HCT116 (cell line): Measurements from ENCODE around the gene DOCK4. TPM values are rescaled to one million over a fixed set of nuclear protein-coding genes. Genes with fewer than 3 reads are reported as not detected.

Experiments used
- ATAC-seq: fragments of 200-7000 bp; cut with Tn5 transposase; 2 replicates; pipeline ENCODE4 v1.9.1; 2020; ENCODE audit warnings: mild to moderate bottlenecking, moderate library complexity
- BruUV-seq: library from RNA; stranded (reverse); fragments of 400-500 nt; replicated peaks from 2 replicates; lab custom pipeline; 2021; lab: Mats Ljungman, UMichigan
- CTCF ChIA-PET: fragments of 300-600 bp; sonication (Branson Sonifier 250); formaldehyde crosslinking; loops from one replicate; lab custom pipeline; 2021; ENCODE audit warnings: antibody characterized with exemption; lab: Charles Lee
- POLR2A ChIA-PET: fragments of 300-600, 350-600 bp; sonication (Branson Sonifier 250); formaldehyde crosslinking; loops from one replicate; lab custom pipeline; 2021; ENCODE audit warnings: antibody characterized with exemption; lab: Charles Lee
- RAD21 ChIA-PET, 2 experiments: fragments of 300-600 bp; sonication (Branson Sonifier 250); formaldehyde crosslinking; loops; one replicate each; lab custom pipeline; 2023; ENCODE audit warnings: low total read pairs in 2 of 2; ENCODE audit not compliant: uncharacterized antibody in 2 of 2, unreplicated experiment in 2 of 2, low non-redundant PET in 1 of 2; lab: Charles Lee
- DNase-seq: peaks from one replicate; pipeline ENCODE4 v3.0.0-alpha.2; 2010; ENCODE audit warnings: low read depth, low spot score
- H2AFZ ChIP-seq: fragments of 200-600 bp; shearing (Covaris generic), sonication (generic); 2 replicates; pipeline ENCODE4 v1.6.1; 2017; ENCODE audit warnings: low read depth, mixed run types, mixed read lengths, antibody characterized with exemption, low read length; ENCODE audit not compliant: poor library complexity, severe bottlenecking
- H3K27ac ChIP-seq: 2 replicates; pipeline ENCODE4 v1.5.1; 2012; ENCODE audit warnings: low read depth, low read length
- H3K27me3 ChIP-seq: fragments of 200-600 bp; sonication (generic); 2 replicates; pipeline ENCODE4 v1.6.1; 2016; ENCODE audit warnings: mixed run types, low read length, mixed read lengths; ENCODE audit not compliant: insufficient read depth
- H3K36me3 ChIP-seq, 2 experiments: fragments of 200-500 bp in 1 of 2; fragments of 200-600 bp in 1 of 2; sonication (Bioruptor generic) in 1 of 2; sonication (generic) in 1 of 2; 2 replicates each; pipeline versions ENCODE4 v1.5.1 to v1.6.1; 2014 to 2016; ENCODE audit warnings: low read length in 2 of 2, inconsistent platforms in 1 of 2, mixed read lengths in 1 of 2, mixed run types in 1 of 2; ENCODE audit not compliant: insufficient read depth in 2 of 2, control insufficient read depth in 1 of 2
- H3K4me1 ChIP-seq, 2 experiments: fragments of 200-600 bp in 1 of 2; sonication (generic) in 1 of 2; 2 replicates each; pipeline versions ENCODE4 v1.5.1 to v1.6.1; 2012 to 2017; ENCODE audit warnings: low read length in 2 of 2, inconsistent platforms in 1 of 2, mild to moderate bottlenecking in 1 of 2, mixed read lengths in 1 of 2, mixed run types in 1 of 2, moderate library complexity in 1 of 2; ENCODE audit not compliant: insufficient read depth in 2 of 2, control insufficient read depth in 1 of 2
- H3K4me2 ChIP-seq: fragments of 200-600 bp; sonication (generic); 2 replicates; pipeline ENCODE4 v1.6.1; 2017; ENCODE audit warnings: mixed run types, low read length, mixed read lengths
- H3K4me3 ChIP-seq, 2 experiments: fragments of 200-600 bp in 1 of 2; sonication (generic) in 1 of 2; replicated peaks in 1 of 2; 2 replicates each; pipeline ENCODE4 v1.5.1; 2011 to 2016; ENCODE audit warnings: low read length in 2 of 2, control low read depth in 1 of 2, low read depth in 1 of 2, mild to moderate bottlenecking in 1 of 2, mixed read lengths in 1 of 2, mixed run types in 1 of 2
- H3K79me2 ChIP-seq: fragments of 200-600 bp; sonication (generic); 2 replicates; pipeline ENCODE4 v1.6.1; 2017; ENCODE audit warnings: mild to moderate bottlenecking, mixed run types, low read length, moderate library complexity, mixed read lengths; ENCODE audit not compliant: insufficient read depth
- H3K9ac ChIP-seq: fragments of 200-600 bp; sonication (generic); 2 replicates; pipeline ENCODE4 v1.6.1; 2016; ENCODE audit warnings: low read length, mixed read lengths
- H3K9me2 ChIP-seq: fragments of 200-600 bp; sonication (generic), shearing (Covaris generic); 2 replicates; pipeline ENCODE4 v1.6.1; 2017; ENCODE audit warnings: mixed run types, mild to moderate bottlenecking, moderate library complexity; ENCODE audit not compliant: insufficient read depth
- H3K9me3 ChIP-seq, 2 experiments: fragments of 200-500 bp in 1 of 2; fragments of 200-600 bp in 1 of 2; sonication (Bioruptor generic) in 1 of 2; sonication (generic) in 1 of 2; 2 replicates each; pipeline ENCODE4 v1.6.1; 2014 to 2017; ENCODE audit warnings: low read length in 2 of 2, mixed read lengths in 2 of 2, inconsistent platforms in 1 of 2, low read depth in 1 of 2, mild to moderate bottlenecking in 1 of 2, mixed run types in 1 of 2, moderate library complexity in 1 of 2; ENCODE audit not compliant: control insufficient read depth in 1 of 2, insufficient read depth in 1 of 2
- H4K20me1 ChIP-seq: fragments of 200-600 bp; sonication (generic), shearing (Covaris generic); 2 replicates; pipeline ENCODE4 v1.6.1; 2017; ENCODE audit warnings: mixed run types, mild to moderate bottlenecking, moderate library complexity; ENCODE audit not compliant: insufficient read depth
- EZH2 ChIP-seq: fragments of 200-600 bp; sonication (generic); IDR thresholded peaks from 2 replicates; pipeline ENCODE4 v1.6.1; 2017; ENCODE audit warnings: antibody characterized with exemption, mixed run types
- EZH2phosphoT487 ChIP-seq: fragments of 200-600 bp; IDR thresholded peaks from 2 replicates; pipeline ENCODE4 v1.6.1; 2018; ENCODE audit warnings: antibody characterized with exemption, borderline replicate concordance
- FOSL1 ChIP-seq: IDR thresholded peaks from 2 replicates; pipeline ENCODE4 v1.6.1; 2012; ENCODE audit warnings: low read depth
- POLR2AphosphoS5 ChIP-seq: IDR thresholded peaks from 2 replicates; pipeline ENCODE4 v1.6.1; 2011; ENCODE audit warnings: mild to moderate bottlenecking, low read depth, low read length, moderate library complexity
- RAD21 ChIP-seq: IDR thresholded peaks from 2 replicates; pipeline ENCODE4 v1.6.1; 2012; ENCODE audit warnings: low read depth, mild to moderate bottlenecking
- SRF ChIP-seq: IDR thresholded peaks from 2 replicates; pipeline ENCODE4 v1.6.1; 2012; ENCODE audit warnings: low read depth
- ZNF274 ChIP-seq: fragments of 200-500 bp; sonication (Bioruptor generic); IDR thresholded peaks from 2 replicates; pipeline ENCODE4 v1.6.1; 2014; ENCODE audit warnings: mild to moderate bottlenecking, low read depth, low read length, inconsistent platforms
- intact Hi-C: fragments of 100-400 bp; cut with micrococcal nuclease; formaldehyde crosslinking; loops from 2 replicates; pipeline ENCODE4 v1.10.0; 2022
- total RNA-seq: library from RNA; stranded (reverse); gene quantifications from one replicate; pipeline ENCODE4 v1.2.1, GENCODE V29; 2021; ENCODE audit not compliant: unreplicated experiment
- TF ChIP-seq, protein P1 (sequence below): IDR thresholded peaks from 2 replicates; pipeline ENCODE4 v1.6.1; 2011; ENCODE audit warnings: mild to moderate bottlenecking, low read length, moderate library complexity; ENCODE audit not compliant: insufficient replicate concordance; ENCODE audit errors: extremely low read depth
- TF ChIP-seq, protein P2 (sequence below): IDR thresholded peaks from 2 replicates; pipeline ENCODE4 v1.6.1; 2012
- TF ChIP-seq, protein P3 (sequence below), 3 experiments: fragments of 200-600 bp in 1 of 3; sonication (generic) in 1 of 3; IDR thresholded peaks in 2 of 3; conservative IDR thresholded peaks in 1 of 3; 2 replicates each; pipeline ENCODE4 v1.5.1; 2012 to 2017; ENCODE audit warnings: low read depth in 2 of 3, low read length in 2 of 3, antibody characterized with exemption in 1 of 3, borderline replicate concordance in 1 of 3, control low read depth in 1 of 3, mild to moderate bottlenecking in 1 of 3, mixed read lengths in 1 of 3, mixed run types in 1 of 3, moderate library complexity in 1 of 3; ENCODE audit not compliant: insufficient read depth in 1 of 3

DOCK4 gene
- total RNA-seq, 1 experiment from 2014 or later: 2.2 TPM

DNA sequence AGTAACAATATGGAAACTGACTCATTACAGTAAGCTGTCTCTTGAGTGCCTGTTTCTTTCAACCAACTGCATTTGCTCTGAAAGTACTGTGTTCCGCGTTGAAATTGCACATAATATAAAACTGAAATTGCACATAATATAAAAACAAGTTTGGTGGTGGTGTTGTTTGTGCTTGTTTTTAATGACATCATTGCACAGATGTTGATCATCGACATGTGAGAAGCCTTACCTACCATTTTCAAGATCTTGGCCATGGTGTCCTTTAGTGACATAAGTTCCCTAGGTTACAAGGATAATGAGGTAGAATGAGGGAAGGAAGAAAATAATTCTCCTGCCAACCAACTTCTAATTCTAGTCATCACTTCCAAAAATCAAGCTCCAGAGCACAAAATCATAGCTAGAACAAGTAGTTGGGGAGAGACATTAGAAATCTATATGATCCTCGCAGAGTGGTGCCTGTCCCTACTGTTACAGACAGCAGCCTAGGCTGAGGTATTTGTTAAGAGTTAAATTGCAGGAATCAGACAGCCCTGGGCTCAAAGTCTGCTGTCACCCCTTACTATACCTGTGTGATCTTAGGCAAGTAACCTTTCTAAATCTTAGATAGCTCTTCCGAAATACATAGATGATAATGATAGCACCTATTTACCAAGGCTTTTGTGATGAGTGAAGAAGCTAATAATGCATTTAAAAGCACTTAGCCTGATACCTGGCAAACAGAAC, 29.3 kb downstream of the DOCK4 start:
- no peaks in the 10 kb centered on the region for H3K79me2 ChIP-seq
- ChIA-PET CTCF (no interaction called here), RAD21 (no interaction called here), POLR2A (no interaction called here)
- H3K36me3 ChIP-seq: no peaks in the 10 kb centered on the region
- H3K9me2 ChIP-seq: no peaks in the 10 kb centered on the region
- no TSS peak for BruUV-seq
- H3K4me2 ChIP-seq: no peak overlapping the region
- no peaks in the 10 kb centered on the region for H3K9me3 ChIP-seq
- H3K9ac ChIP-seq: no peak overlapping the region
- H2AFZ ChIP-seq: no peak overlapping the region
- peaks cover 14% of the 10 kb centered on the region; the same call in 1 of the 2 replicates for H3K27me3 ChIP-seq
- H3K4me1 ChIP-seq: no peaks in the 10 kb centered on the region
- H4K20me1 ChIP-seq: no peaks in the 10 kb centered on the region
- TF ChIP-seq EZH2 (no peak), ZNF274 (no peak), FOSL1 (no peak)
- TF ChIP-seq, protein P1, sequence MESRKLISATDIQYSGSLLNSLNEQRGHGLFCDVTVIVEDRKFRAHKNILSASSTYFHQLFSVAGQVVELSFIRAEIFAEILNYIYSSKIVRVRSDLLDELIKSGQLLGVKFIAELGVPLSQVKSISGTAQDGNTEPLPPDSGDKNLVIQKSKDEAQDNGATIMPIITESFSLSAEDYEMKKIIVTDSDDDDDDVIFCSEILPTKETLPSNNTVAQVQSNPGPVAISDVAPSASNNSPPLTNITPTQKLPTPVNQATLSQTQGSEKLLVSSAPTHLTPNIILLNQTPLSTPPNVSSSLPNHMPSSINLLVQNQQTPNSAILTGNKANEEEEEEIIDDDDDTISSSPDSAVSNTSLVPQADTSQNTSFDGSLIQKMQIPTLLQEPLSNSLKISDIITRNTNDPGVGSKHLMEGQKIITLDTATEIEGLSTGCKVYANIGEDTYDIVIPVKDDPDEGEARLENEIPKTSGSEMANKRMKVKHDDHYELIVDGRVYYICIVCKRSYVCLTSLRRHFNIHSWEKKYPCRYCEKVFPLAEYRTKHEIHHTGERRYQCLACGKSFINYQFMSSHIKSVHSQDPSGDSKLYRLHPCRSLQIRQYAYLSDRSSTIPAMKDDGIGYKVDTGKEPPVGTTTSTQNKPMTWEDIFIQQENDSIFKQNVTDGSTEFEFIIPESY: no peak
- ATAC-seq (no peak), DNase-seq (no peak)
- no peak overlapping the region for H3K27ac ChIP-seq
- intact Hi-C loops: no loop called here
- H3K4me3 ChIP-seq: no peak overlapping the region

DNA sequence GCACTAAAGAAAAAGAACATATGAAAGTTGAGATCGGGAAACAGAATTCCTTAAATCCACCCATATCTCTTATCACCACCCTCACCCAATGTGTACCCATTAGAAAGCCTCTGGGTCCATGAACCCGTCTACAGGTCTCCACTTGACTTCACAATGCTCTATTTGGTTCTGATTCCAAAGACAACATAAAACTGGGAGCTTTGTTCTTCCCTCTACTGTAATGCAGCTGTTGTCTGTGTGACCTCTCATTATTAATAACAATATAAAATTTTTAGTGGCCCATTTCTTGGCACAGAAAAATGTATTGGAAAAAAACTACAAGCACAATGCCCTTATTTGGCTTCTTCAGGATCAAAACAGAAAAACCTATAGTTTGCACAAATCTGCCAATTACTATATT, 30.0 kb downstream of the DOCK4 start:
- H3K79me2 ChIP-seq: no peaks in the 10 kb centered on the region

More for the DNA sequence above, 30.0 kb downstream of the DOCK4 start:
- Histone ChIP-seq H3K9ac (no peak overlapping the region), H3K4me3 (no peak overlapping the region), H3K4me1 (no peaks in the 10 kb centered on the region), H3K9me3 (no peaks in the 10 kb centered on the region), H2AFZ (no peak overlapping the region), H4K20me1 (no peaks in the 10 kb centered on the region), H3K4me2 (no peak overlapping the region), H3K36me3 (no peaks in the 10 kb centered on the region), H3K9me2 (no peaks in the 10 kb centered on the region), H3K27me3 (peaks cover 14% of the 10 kb centered on the region; the same call in 1 of the 2 replicates), H3K27ac (no peak overlapping the region)
- TF ChIP-seq SRF (no peak), RAD21 (no peak), EZH2 (no peak), EZH2phosphoT487 (no peak), POLR2AphosphoS5 (no peak), FOSL1 (no peak)
- TF ChIP-seq, protein P1: no peak
- TF ChIP-seq, protein P2, sequence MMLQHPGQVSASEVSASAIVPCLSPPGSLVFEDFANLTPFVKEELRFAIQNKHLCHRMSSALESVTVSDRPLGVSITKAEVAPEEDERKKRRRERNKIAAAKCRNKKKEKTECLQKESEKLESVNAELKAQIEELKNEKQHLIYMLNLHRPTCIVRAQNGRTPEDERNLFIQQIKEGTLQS: no peak
- TF ChIP-seq, protein P3, sequence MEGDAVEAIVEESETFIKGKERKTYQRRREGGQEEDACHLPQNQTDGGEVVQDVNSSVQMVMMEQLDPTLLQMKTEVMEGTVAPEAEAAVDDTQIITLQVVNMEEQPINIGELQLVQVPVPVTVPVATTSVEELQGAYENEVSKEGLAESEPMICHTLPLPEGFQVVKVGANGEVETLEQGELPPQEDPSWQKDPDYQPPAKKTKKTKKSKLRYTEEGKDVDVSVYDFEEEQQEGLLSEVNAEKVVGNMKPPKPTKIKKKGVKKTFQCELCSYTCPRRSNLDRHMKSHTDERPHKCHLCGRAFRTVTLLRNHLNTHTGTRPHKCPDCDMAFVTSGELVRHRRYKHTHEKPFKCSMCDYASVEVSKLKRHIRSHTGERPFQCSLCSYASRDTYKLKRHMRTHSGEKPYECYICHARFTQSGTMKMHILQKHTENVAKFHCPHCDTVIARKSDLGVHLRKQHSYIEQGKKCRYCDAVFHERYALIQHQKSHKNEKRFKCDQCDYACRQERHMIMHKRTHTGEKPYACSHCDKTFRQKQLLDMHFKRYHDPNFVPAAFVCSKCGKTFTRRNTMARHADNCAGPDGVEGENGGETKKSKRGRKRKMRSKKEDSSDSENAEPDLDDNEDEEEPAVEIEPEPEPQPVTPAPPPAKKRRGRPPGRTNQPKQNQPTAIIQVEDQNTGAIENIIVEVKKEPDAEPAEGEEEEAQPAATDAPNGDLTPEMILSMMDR (IDR thresholded peaks at IDR 0.05 in 2 of 3, conservative IDR thresholded peaks at IDR 0.05 in 1 of 3; ENCODE audit: borderline replicate concordance in 1 of 3, insufficient read depth in 1 of 3, low read depth in 2 of 3, low read length in 2 of 3): no peak
- no peak for DNase-seq
- POLR2A ChIA-PET: no interaction called here
- RAD21 ChIA-PET: no interaction called here
- BruUV-seq: no TSS peak
- intact Hi-C loops: no loop called here
- CTCF ChIA-PET: no interaction called here
- no peak for ATAC-seq
